GM12891 (cell line): ENCODE measurements around the gene CADM1.

Experiments used
- PAX5 ChIP-seq: IDR thresholded peaks from 2 replicates; pipeline ENCODE4 v1.6.1; 2011; ENCODE audit warnings: low read length, moderate library complexity, mild to moderate bottlenecking; ENCODE audit not compliant: insufficient read depth, severe bottlenecking
- POLR2A ChIP-seq: IDR thresholded peaks from 2 replicates; pipeline ENCODE4 v1.6.1; 2011; ENCODE audit warnings: low read depth, low read length, control low read depth
- POLR2AphosphoS5 ChIP-seq: IDR thresholded peaks from 2 replicates; pipeline ENCODE4 v1.6.1; 2011; ENCODE audit warnings: low read depth, low read length, control low read depth
- SPI1 ChIP-seq: IDR thresholded peaks from 2 replicates; pipeline ENCODE4 v1.6.1; 2011; ENCODE audit warnings: low read depth, low read length, control low read depth
- TAF1 ChIP-seq: IDR thresholded peaks from 2 replicates; pipeline ENCODE4 v1.6.1; 2011; ENCODE audit warnings: low read depth, low read length, control low read depth

DNA sequence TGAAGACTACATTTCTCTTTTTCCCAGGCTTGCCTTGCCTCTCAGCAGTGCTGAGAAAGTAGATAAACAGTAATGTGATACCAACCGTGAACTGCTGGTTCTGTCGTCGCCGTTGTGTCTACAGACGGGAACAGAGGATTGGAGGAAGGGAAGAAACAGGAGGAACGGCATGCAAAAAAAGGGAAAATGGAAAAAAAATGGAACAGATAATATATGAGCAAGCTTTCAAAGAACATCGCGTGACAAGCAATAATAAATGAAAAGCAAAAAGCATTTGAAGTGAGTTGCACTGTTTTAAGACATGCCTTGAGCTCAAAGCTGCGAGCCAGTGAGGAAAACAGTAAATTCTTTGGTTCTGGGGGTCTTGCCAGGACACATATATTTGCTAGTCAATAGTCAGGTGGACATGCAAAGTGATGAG is 305.9 kb downstream of the CADM1 start:
- TF ChIP-seq POLR2AphosphoS5 (no peak), POLR2A (no peak), SPI1 (no peak), TAF1 (no peak), PAX5 (no peak)
